NCI-H345 treated with DMSO at 0.1 percent for 48 hours (cell line): Measurements from ENCODE around the gene TSPAN10.
"Not testable (repeated sequence)": the region's sequence is repeated elsewhere in the genome, so short reads cannot be mapped to it uniquely, and the experiment has no call there.

ENCODE experiments used
- DNase-seq: peaks from one replicate; lab custom pipeline; 2025; ENCODE audit not compliant: unreplicated experiment; lab: John Stamatoyannopoulos, UW

The TSPAN10 gene

GRCh38 chr17:81660441-81660840 lies 23.4 kb downstream of the TSPAN10 start:
- no peak for DNase-seq

DNA sequence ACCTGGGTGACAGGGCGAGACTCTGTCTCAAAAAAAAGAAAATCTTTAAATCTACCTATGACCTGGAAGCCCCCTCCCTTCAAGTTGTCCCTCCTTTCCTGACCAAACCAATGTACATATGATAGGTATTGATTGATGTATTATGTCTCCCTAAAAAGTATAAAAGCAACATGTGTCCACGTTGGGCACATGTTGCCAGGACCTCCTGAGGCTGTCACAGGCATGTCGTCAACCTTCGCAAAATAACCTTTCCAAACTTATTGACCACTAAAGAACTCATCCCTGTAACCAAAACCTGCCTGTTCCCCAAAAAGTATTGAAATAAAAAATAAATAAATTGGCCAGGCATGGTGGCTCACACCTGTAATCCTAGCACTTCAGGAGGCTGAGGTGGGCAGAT lies 25.0 kb downstream of the TSPAN10 start:
- DNase-seq = no peak

DNA sequence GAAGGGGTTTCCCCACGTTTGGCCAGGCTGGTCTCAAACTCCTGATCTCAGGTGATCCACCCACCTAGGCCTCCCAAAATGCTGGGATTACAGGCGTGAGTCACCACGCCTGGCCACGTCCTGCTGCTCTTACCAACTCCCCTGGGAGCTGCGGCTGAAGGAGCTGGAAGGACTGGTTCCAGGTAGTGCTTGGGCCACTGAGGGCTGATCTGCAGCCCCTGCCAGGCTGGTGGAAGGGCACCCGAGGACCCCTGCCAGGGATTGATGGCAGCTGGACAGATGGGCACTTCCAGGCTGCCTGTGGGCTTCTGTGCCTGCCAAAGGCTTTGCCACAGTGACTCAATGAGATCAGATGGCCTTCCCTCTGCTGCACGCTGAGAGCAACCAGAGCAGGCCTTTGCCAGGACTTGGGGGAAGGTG lies 27.1 kb downstream of the TSPAN10 start:
- DNase-seq = no peak

DNA sequence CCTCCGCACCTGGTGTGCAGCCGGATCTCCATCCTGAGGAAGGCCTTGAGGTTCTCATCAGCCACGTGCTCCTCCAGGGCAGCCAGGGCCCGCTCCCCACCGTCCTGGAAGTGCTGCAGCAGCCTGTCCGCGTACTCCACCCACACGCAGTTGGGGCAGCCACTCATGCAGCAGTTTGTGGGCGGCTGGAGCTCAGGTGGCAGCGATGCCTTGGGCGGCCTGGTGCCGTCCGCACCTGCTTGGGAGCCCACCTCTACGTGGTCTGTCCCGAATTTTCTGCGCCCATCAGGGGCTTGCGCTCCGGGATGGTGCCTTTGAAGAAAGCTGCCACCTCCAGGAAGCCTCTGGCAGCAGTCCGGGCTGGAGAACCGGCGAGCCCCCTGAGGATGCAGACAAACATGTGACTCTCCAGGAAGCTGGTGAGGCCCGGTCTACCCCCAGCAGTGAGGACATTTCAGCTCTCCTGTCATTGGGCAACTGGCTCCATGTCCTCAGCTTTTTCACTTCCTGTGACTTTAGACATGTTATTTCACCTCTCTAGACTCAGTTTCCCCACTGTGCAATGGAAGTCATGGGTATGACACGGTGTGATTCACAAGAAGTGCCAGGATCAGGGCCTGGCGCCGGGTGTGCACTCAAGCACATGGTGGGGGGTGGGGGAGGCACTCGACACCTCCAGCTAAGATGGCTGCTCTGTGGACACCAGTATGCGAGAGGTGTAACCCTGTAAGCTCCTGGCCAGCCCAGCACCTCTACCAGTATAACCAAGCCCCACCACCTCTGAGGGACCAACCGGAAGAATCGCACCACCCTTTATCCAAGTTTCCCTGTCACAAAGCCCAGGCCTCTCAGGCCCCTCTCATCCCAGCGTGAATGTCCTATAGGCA lies 28.5 kb downstream of the TSPAN10 start:
- DNase-seq = no peak

- no peak for DNase-seq
These were observed 29.0 kb downstream of the TSPAN10 start for GRCh38 chr17:81666092-81666341.

- peak; percentile 95 for DNase-seq
These were observed 29.6 kb downstream of the TSPAN10 start, which contains the start of the genes CCDC137 and OXLD1 for GRCh38 chr17:81666342-81667191. Gene CCDC137, plus strand, starts transcription at chr17:81666737. Its CDS starts 30 bp downstream, at chr17:81666767. Gene OXLD1, minus strand, starts transcription at chr17:81666605. Its CDS starts 28 bp downstream, at chr17:81666577.

- DNase-seq = no peak
These were observed 30.8 kb downstream of the TSPAN10 start for GRCh38 chr17:81667754-81668153.

- DNase-seq = no peak
These were observed 35.5 kb downstream of the TSPAN10 start for GRCh38 chr17:81672504-81672903.

- no peak for DNase-seq
These were observed 36.0 kb downstream of the TSPAN10 start for GRCh38 chr17:81672954-81673353.

DNA sequence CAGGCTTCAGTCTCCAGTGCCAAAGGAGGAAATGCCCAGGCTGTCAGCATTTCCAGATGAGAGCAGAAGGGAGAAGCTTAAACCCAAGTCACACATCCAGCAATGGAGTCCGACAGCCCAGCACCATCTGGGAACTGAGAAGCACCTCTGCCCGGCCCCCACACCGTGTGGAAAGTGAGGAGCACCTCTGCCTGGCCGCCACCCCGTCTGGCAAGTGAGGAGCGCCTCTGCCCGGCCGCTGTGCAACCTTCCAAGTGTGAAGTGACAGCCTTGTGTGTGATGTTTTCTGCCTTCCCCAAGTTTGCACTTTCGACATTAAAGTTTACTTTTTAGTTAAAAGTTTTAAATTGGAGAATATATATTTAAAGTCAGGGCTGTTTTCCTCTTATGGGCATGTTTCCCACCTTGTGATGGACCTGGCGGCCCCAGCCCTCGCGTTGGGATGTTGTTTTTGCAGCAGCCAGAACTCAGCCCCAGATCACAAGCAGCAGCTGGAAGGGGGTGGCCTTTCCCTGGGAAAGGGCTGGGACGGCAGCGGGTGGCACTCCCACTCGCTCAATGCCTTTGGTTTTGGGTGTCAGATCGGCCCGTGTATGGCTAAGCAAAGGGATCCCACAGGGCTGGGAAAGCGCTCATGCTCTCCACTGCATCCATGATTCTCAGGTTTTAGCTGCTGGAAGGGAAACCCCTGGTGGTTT lies 36.7 kb downstream of the TSPAN10 start:
- DNase-seq = no peak

GRCh38 chr17:81675515-81676221 lies 38.7 kb downstream of the TSPAN10 start:
- DNase-seq = not testable (repeated sequence)

DNA sequence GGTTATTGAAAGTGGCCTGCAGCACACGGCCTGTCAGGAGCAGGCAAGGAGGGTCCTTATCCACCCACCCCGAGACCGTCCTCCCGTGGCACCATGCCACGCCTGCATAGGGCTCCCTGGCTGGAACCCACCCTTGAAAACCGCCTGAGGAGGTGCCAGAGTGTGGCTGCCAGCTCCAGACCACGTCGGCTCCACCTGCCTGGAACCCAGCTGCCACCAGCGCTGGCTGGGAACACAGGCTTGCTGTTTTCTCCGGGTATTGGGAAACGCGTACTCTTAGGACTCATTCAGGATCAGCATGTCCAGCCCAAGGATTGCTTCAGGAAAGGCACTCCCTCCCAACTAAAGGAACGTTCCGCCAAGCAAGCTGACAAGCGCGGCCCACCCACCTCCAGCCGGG lies 39.9 kb downstream of the TSPAN10 start:
- DNase-seq = no peak

DNA sequence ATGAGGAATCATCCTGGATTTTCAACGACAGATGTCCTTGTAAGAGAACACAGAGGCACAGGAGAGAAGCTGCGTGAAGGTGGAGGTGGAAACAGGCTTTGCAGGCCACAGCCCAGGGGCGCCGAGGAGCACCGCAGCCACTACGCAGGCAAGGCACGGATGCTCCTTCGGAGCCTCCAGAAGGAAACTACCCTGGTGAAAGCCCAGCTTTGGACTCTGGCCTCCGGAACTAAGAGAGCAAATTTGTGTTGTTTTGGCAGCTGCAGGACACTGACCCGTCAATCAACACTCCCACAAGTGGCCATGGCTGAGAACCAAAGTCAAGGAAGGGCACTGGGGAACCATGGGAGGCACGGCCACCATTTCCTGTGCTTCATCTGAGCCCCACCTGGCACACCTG lies 43.2 kb downstream of the TSPAN10 start:
- no peak for DNase-seq

GRCh38 chr17:81681672-81682071 lies 44.7 kb downstream of the TSPAN10 start:
- peak; percentile 92 for DNase-seq

GRCh38 chr17:81682565-81683207 lies 45.7 kb downstream of the TSPAN10 start:
- no peak for DNase-seq

GRCh38 chr17:81683208-81683583 lies 46.2 kb downstream of the TSPAN10 start:
- DNase-seq = no peak

DNA sequence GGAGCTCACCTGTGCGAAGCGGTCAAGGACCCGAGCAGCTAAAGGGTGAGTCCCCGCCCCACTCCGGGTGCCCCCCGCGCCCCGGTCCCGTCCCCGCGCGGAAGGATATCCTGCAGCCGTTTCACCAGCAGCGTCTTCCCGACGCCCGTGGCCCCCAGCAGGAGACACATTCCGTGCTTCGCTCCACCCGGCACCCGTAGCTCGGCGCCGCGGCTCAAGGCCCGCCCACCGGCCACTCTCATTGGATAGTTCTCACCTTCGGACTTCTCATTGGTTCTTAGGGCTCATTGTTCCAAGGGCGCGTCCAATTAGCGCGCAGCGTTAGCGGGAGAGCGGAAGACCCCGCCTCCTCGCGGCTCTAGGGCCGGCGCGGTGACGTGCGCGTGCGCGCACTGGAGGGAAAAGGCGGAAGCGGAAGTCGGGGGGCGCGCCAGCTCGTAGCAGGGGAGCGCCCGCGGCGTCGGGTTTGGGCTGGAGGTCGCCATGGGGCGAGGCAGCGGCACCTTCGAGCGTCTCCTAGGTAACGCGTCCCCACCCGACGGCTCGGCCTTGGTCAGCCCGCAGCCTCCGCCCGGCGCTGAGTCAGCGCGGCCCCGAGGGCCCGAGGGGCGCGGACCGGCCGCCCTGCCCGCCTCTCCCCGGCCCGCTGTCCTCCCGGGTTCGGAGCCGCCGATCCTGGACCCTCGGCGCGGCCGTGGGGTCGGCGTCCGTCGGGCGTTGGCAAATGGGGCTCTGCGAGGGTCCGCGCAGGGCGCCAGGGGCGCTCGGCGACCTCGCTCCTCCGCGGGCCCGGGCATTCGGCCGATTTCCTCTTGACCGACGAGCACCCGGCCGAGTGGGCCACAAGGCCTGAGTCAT lies 46.8 kb downstream of the TSPAN10 start, which contains the start of the genes ARL16 and HGS:
Gene ARL16 (minus strand): TSS at position 214 of the 858 bp plus-strand sequence. CDS start 44 bp downstream, at position 170.
Gene HGS (plus strand): TSS at position 428 of the 858 bp plus-strand sequence. CDS start 56 bp downstream, at position 484.
- DNase-seq = peak; percentile 99

DNA sequence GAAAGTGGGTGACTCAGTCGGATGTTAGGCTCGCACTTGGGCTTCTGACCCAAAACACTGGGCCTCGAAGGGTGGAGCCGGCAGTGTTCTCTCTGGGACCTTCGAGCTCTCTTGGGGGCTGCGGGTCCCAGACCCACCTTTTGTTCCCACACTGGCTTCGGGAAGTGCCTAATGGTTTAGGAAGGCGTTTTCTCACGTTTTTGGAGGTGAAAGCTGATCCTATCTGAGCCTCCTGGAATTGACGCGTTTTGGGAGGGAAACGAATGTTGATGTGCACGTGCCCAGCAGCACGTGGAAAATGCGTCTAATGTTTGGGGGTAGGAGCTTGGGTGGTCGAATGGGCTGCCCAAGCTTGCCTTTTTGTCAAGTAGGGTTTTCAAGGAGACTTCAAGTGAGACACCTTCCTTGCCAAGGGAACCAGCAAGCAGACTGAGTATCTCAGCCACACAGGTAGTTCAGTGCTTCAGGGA lies 47.5 kb downstream of the TSPAN10 start:
- no peak for DNase-seq

GRCh38 chr17:81685108-81685507 lies 48.1 kb downstream of the TSPAN10 start:
- no peak for DNase-seq
